ENCODE data around the gene RNF6.

DNA sequence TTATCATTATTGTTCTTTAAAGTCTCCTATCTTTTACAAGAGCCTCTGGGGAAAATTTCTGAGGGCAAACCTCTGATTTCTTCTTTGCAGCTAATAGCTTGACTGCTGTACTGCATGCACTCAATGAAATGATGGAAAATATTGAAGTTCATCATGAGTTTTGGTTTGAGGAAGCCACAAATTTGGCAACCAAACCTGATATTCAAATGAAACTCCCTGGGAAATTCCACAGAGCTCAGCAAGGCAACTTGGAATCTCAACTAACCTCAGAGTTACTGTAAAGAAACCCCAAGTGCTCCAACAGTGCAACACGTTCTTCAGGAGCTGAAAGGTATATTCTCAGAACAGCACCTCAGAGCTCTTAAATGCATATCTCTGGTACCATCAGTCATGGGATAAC lies 14.2 kb upstream of the RNF6 start:
- no peak for TF ChIP-seq RAD21 (IDR thresholded peaks at IDR 0.05; ENCODE audit: low read length)
- TF ChIP-seq, protein P1, sequence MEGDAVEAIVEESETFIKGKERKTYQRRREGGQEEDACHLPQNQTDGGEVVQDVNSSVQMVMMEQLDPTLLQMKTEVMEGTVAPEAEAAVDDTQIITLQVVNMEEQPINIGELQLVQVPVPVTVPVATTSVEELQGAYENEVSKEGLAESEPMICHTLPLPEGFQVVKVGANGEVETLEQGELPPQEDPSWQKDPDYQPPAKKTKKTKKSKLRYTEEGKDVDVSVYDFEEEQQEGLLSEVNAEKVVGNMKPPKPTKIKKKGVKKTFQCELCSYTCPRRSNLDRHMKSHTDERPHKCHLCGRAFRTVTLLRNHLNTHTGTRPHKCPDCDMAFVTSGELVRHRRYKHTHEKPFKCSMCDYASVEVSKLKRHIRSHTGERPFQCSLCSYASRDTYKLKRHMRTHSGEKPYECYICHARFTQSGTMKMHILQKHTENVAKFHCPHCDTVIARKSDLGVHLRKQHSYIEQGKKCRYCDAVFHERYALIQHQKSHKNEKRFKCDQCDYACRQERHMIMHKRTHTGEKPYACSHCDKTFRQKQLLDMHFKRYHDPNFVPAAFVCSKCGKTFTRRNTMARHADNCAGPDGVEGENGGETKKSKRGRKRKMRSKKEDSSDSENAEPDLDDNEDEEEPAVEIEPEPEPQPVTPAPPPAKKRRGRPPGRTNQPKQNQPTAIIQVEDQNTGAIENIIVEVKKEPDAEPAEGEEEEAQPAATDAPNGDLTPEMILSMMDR (IDR thresholded peaks at IDR 0.05), result no peak
